OCI-LY7 (cell line): ENCODE data around the gene PBX1.

ENCODE experiments used
- EZH2phosphoT487 ChIP-seq: fragments of 200-600 bp; sonication (generic); IDR thresholded peaks from 2 replicates; pipeline ENCODE4 v1.6.1; 2018; ENCODE audit warnings: low read depth, borderline replicate concordance, mild to moderate bottlenecking, mixed run types, antibody characterized with exemption, low read length, moderate library complexity, mixed read lengths
- TF ChIP-seq, protein P1 (sequence below): fragments of 200-600 bp; sonication (generic); conservative IDR thresholded peaks from 2 replicates; pipeline ENCODE4 v1.5.1; 2014; ENCODE audit warnings: mild to moderate bottlenecking, antibody characterized with exemption, low read length, moderate library complexity, mixed read lengths

DNA sequence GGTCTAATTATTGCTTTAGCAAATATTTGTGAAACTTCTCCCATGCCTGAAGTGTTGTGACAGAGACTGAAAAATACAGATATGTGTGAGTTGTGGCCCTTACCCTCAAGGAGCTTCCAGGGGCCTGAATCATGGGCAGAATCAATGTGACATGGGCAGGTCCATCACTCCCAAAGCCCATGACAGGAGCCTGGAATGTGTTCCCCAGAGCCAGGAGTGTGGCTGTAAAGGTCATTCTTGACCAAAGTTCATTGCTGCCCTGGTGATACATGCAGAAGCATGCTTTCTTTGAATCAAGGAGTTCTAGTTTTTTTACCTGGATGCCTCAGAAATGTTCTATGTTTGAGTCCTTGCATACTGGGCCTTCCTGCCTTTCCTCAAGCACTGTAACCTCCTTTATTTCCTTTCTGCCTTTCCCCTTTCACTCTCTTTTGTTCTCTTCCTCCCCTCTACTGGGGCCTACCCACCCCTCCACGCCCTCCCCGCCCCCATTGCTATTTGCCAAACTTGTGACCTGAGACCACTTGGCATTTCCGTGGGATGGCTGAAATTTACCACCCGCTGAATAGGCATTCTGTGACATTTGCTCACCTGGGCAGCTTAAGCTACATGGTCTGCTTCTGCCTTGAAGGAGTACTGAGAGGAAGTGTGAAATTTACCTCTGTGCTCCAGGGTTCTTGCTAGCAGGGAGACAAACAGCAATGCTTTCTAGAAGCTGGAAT lies 19.7 kb downstream of the PBX1 start:
- TF ChIP-seq, protein P1, sequence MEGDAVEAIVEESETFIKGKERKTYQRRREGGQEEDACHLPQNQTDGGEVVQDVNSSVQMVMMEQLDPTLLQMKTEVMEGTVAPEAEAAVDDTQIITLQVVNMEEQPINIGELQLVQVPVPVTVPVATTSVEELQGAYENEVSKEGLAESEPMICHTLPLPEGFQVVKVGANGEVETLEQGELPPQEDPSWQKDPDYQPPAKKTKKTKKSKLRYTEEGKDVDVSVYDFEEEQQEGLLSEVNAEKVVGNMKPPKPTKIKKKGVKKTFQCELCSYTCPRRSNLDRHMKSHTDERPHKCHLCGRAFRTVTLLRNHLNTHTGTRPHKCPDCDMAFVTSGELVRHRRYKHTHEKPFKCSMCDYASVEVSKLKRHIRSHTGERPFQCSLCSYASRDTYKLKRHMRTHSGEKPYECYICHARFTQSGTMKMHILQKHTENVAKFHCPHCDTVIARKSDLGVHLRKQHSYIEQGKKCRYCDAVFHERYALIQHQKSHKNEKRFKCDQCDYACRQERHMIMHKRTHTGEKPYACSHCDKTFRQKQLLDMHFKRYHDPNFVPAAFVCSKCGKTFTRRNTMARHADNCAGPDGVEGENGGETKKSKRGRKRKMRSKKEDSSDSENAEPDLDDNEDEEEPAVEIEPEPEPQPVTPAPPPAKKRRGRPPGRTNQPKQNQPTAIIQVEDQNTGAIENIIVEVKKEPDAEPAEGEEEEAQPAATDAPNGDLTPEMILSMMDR = no peak
- no peak for TF ChIP-seq EZH2phosphoT487
